K562 (cell line): Measurements from ENCODE around the gene TMEM164.

Experiments used
- CHD2 ChIP-seq: IDR thresholded peaks from 2 replicates; pipeline ENCODE4 v1.6.1; 2011; ENCODE audit warnings: low read depth, low read length
- ETV5 ChIP-seq: sonication (generic); formaldehyde crosslinking; IDR thresholded peaks from 2 replicates; pipeline ENCODE4 v1.4.0; 2020; ENCODE audit warnings: low read depth, mild to moderate bottlenecking, missing genetic modification reagents
- EZH2 ChIP-seq: IDR thresholded peaks from 2 replicates; pipeline ENCODE4 v1.6.1; 2012; ENCODE audit warnings: low read depth, mild to moderate bottlenecking, inconsistent platforms, low read length, borderline replicate concordance
- MAZ ChIP-seq, 2 experiments: fragments of 450-650 bp in 1 of 2; sonication (generic) in 1 of 2; formaldehyde crosslinking; IDR thresholded peaks in 1 of 2; conservative IDR thresholded peaks in 1 of 2; 2 replicates each; pipeline versions ENCODE4 v1.4.0 to v1.5.0; 2020; ENCODE audit warnings: mild to moderate bottlenecking in 1 of 2, missing genetic modification reagents in 1 of 2
- NR2C1 ChIP-seq, 2 experiments: fragments of 450-650 bp; IDR thresholded peaks; 2 replicates each; pipeline ENCODE4 v1.6.1; 2017; ENCODE audit warnings: mild to moderate bottlenecking in 2 of 2, antibody characterized with exemption in 1 of 2, inconsistent platforms in 1 of 2, missing compliant biosample characterization in 1 of 2, missing genetic modification characterization in 1 of 2
- POLR3A ChIP-seq: IDR thresholded peaks from 2 replicates; pipeline ENCODE4 v1.6.1; 2011; ENCODE audit warnings: borderline replicate concordance, mild to moderate bottlenecking, moderate library complexity; ENCODE audit not compliant: insufficient read length, insufficient read depth; ENCODE audit errors: extremely low read depth
- XRCC5 ChIP-seq: fragments of 200-400 bp; formaldehyde crosslinking; IDR thresholded peaks from 2 replicates; pipeline ENCODE4 v1.6.1; 2017; ENCODE audit warnings: low read depth, mild to moderate bottlenecking, low read length
- ZBTB8A ChIP-seq: fragments of 450-650 bp; IDR thresholded peaks from 2 replicates; pipeline ENCODE4 v1.6.1; 2018; ENCODE audit warnings: mild to moderate bottlenecking, moderate library complexity; ENCODE audit not compliant: partially characterized antibody
- ZNF140 ChIP-seq: fragments of 250-450 bp; sonication (Bioruptor Pico); IDR thresholded peaks from 2 replicates; pipeline ENCODE4 v1.8.0; 2021; ENCODE audit warnings: moderate library complexity, mild to moderate bottlenecking, inconsistent platforms
- ZNF143 ChIP-seq: sonication (generic); formaldehyde crosslinking; IDR thresholded peaks from 2 replicates; pipeline ENCODE4 v1.9.0; 2022; ENCODE audit warnings: mild to moderate bottlenecking, missing genetic modification reagents
- TF ChIP-seq, protein P1 (sequence below), 3 experiments: IDR thresholded peaks in 2 of 3; conservative IDR thresholded peaks in 1 of 3; 2 replicates each; pipeline ENCODE4 v1.5.1; 2011 to 2012; ENCODE audit warnings: low read length in 3 of 3, mild to moderate bottlenecking in 3 of 3, control low read depth in 2 of 3, improper control_type of control experiment in 1 of 3, inconsistent platforms in 1 of 3, low read depth in 1 of 3, mixed read lengths in 1 of 3, moderate library complexity in 1 of 3; ENCODE audit not compliant: insufficient read depth in 2 of 3

DNA sequence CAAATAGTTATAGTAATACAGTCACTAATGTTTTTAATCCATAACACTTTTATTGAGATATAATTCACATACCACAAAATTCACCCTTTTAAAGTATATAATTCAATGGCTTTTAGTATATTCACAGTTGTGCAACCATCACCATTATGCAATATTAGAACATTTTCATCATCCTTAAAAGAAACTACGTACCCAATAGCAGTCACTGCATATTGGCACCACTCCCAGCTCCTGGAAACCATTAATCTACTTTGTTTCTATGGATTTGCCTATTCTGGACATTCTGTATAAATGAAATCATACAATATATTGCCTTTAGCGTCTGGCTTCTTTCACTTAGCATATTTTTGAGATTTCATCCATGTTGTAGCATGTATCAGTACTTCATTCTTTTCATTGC, 215.7 kb downstream of the TMEM164 start:
- no peak for TF ChIP-seq ZBTB8A
- TF ChIP-seq, protein P1, sequence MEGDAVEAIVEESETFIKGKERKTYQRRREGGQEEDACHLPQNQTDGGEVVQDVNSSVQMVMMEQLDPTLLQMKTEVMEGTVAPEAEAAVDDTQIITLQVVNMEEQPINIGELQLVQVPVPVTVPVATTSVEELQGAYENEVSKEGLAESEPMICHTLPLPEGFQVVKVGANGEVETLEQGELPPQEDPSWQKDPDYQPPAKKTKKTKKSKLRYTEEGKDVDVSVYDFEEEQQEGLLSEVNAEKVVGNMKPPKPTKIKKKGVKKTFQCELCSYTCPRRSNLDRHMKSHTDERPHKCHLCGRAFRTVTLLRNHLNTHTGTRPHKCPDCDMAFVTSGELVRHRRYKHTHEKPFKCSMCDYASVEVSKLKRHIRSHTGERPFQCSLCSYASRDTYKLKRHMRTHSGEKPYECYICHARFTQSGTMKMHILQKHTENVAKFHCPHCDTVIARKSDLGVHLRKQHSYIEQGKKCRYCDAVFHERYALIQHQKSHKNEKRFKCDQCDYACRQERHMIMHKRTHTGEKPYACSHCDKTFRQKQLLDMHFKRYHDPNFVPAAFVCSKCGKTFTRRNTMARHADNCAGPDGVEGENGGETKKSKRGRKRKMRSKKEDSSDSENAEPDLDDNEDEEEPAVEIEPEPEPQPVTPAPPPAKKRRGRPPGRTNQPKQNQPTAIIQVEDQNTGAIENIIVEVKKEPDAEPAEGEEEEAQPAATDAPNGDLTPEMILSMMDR (IDR thresholded peaks at IDR 0.05 in 2 of 3, conservative IDR thresholded peaks at IDR 0.05 in 1 of 3; ENCODE audit: insufficient read depth in 2 of 3, low read depth in 1 of 3, low read length in 3 of 3) = no peak
- TF ChIP-seq ZNF143 = no peak
- no peak for TF ChIP-seq NR2C1 (IDR thresholded peaks at IDR 0.05)
- no peak for TF ChIP-seq NR2C1 (tag; IDR thresholded peaks at IDR 0.05)
- no peak for TF ChIP-seq ETV5
- TF ChIP-seq ZNF140 (CRISPR knock-in tag) = no peak
- TF ChIP-seq MAZ (CRISPR knock-in tag; conservative IDR thresholded peaks at IDR 0.05 in 1 of 2, IDR thresholded peaks at IDR 0.05 in 1 of 2) = no peak
- no peak for TF ChIP-seq POLR3A
- TF ChIP-seq EZH2 = no peak
- no peak for TF ChIP-seq XRCC5
- TF ChIP-seq CHD2 = no peak
